GM12873 (cell line): ENCODE data around the gene KCNAB1.

ENCODE experiments used
- CTCF ChIP-seq: IDR thresholded peaks from 2 replicates; pipeline ENCODE4 v1.5.1; 2012; ENCODE audit warnings: low read depth, mild to moderate bottlenecking, moderate library complexity, low read length, control low read depth; ENCODE audit not compliant: insufficient read depth; ENCODE audit errors: missing control alignments

The KCNAB1 gene

GRCh38 chr3:156586905-156587759 is 466.8 kb downstream of the KCNAB1 start:
- TF ChIP-seq CTCF: no peak

- no peak for TF ChIP-seq CTCF
These were observed 467.3 kb downstream of the KCNAB1 start for GRCh38 chr3:156587760-156588069.
